H1 (cell line): Measurements from ENCODE around the gene DOK3. TPM values are rescaled to one million over a fixed set of nuclear protein-coding genes. Genes with fewer than 3 reads are reported as not detected.
A peak's percentile ranks its signal among the peaks of the same experiment; 100 is the strongest.

Experiments used
- CTCF ChIA-PET: fragments of 300-600 bp; sonication (Branson Sonifier 250); formaldehyde crosslinking; loops from one replicate; lab custom pipeline; 2021; ENCODE audit not compliant: partially characterized antibody; lab: Charles Lee
- POLR2A ChIA-PET: fragments of 300-600 bp; sonication (Branson Sonifier 250); formaldehyde crosslinking; loops from one replicate; lab custom pipeline; 2021; ENCODE audit warnings: inconsistent platforms; ENCODE audit not compliant: partially characterized antibody; lab: Charles Lee
- DNase-seq, 2 experiments: peaks; one replicate each; pipeline versions ENCODE4 v3.0.0 to v3.0.0-alpha.2; 2010 to 2022; ENCODE audit warnings: low spot score in 2 of 2, low read depth in 1 of 2, mixed read lengths in 1 of 2
- FAIRE-seq: peaks from 2 replicates; lab custom pipeline; 2011; peaks lifted over from hg19 to GRCh38; lab: Jason Lieb, UNC
- H2AFZ ChIP-seq: 2 replicates; pipeline ENCODE4 v1.8.1; 2012; ENCODE audit warnings: low read length, inconsistent platforms
- H2AK5ac ChIP-seq: 2 replicates; pipeline ENCODE4 v1.6.1; 2013; ENCODE audit warnings: low read depth, low read length
- H2BK120ac ChIP-seq: replicated peaks from 2 replicates; pipeline ENCODE3; 2013; ENCODE audit warnings: low read depth, low read length, inconsistent platforms
- H2BK12ac ChIP-seq: 2 replicates; pipeline ENCODE4 v1.6.1; 2013; ENCODE audit warnings: low read depth, low read length
- H2BK15ac ChIP-seq: 2 replicates; pipeline ENCODE4 v1.6.1; 2013; ENCODE audit warnings: low read length
- H2BK20ac ChIP-seq: 2 replicates; pipeline ENCODE4 v1.6.1; 2013; ENCODE audit warnings: low read length
- H2BK5ac ChIP-seq: 2 replicates; pipeline ENCODE4 v1.6.1; 2013; ENCODE audit warnings: low read depth, low read length
- H3K14ac ChIP-seq: 2 replicates; pipeline ENCODE4 v1.6.1; 2013; ENCODE audit warnings: inconsistent platforms; ENCODE audit not compliant: insufficient read length
- H3K18ac ChIP-seq: 2 replicates; pipeline ENCODE4 v1.6.1; 2013; ENCODE audit warnings: low read length; ENCODE audit errors: extremely low read depth
- H3K23ac ChIP-seq: 2 replicates; pipeline ENCODE4 v1.6.1; 2013; ENCODE audit warnings: inconsistent platforms; ENCODE audit not compliant: insufficient read length
- H3K23me2 ChIP-seq: 2 replicates; pipeline ENCODE4 v1.6.1; 2013; ENCODE audit warnings: low read depth, low read length
- H3K27ac ChIP-seq: 2 replicates; pipeline ENCODE4 v1.6.1; 2011; ENCODE audit warnings: low read depth, low read length, inconsistent platforms
- H3K27me3 ChIP-seq, 4 experiments: replicated peaks in 1 of 4; 1 replicate in 1 of 4; 2 replicates in 3 of 4; pipeline versions ENCODE4 v1.6.1 to v1.8.1; 2011 to 2013; ENCODE audit warnings: low read length in 3 of 4, mild to moderate bottlenecking in 3 of 4, inconsistent platforms in 2 of 4, mixed read lengths in 2 of 4, moderate library complexity in 1 of 4; ENCODE audit not compliant: control insufficient read depth in 3 of 4, insufficient read depth in 3 of 4; ENCODE audit errors: extremely low read depth in 1 of 4
- H3K36me3 ChIP-seq, 4 experiments: 2 replicates each; pipeline versions ENCODE4 v1.6.1 to v1.8.1; 2011 to 2013; ENCODE audit warnings: mild to moderate bottlenecking in 4 of 4, low read length in 3 of 4, moderate library complexity in 2 of 4, control low read depth in 1 of 4, inconsistent platforms in 1 of 4; ENCODE audit not compliant: insufficient read depth in 4 of 4, control insufficient read depth in 2 of 4
- H3K4ac ChIP-seq: replicated peaks from 2 replicates; pipeline ENCODE3; 2013; ENCODE audit warnings: low read length, low read depth, mixed read lengths, inconsistent platforms; ENCODE audit not compliant: insufficient read length
- H3K4me1 ChIP-seq, 4 experiments: replicated peaks in 1 of 4; 1 replicate in 1 of 4; 2 replicates in 3 of 4; pipeline versions ENCODE4 v1.6.1 to v1.8.1; 2011 to 2013; ENCODE audit warnings: low read length in 3 of 4, inconsistent platforms in 2 of 4, mixed read lengths in 1 of 4; ENCODE audit not compliant: insufficient read depth in 4 of 4, control insufficient read depth in 3 of 4
- H3K4me2 ChIP-seq, 2 experiments: 2 replicates each; pipeline versions ENCODE4 v1.6.1 to v1.8.1; 2011 to 2013; ENCODE audit warnings: low read depth in 2 of 2, low read length in 2 of 2, control low read depth in 1 of 2, inconsistent platforms in 1 of 2, mild to moderate bottlenecking in 1 of 2; ENCODE audit not compliant: insufficient read depth in 1 of 2
- H3K4me3 ChIP-seq, 4 experiments: fragments of 200-600, 300-600 bp in 1 of 4; sonication (generic), shearing (Covaris generic), sonication (Bioruptor Twin) in 1 of 4; 2 replicates each; pipeline versions ENCODE4 v1.5.1 to v1.8.1; 2011 to 2016; ENCODE audit warnings: low read length in 4 of 4, low read depth in 3 of 4, control low read depth in 2 of 4, inconsistent platforms in 2 of 4, mild to moderate bottlenecking in 2 of 4, mixed read lengths in 1 of 4, moderate library complexity in 1 of 4; ENCODE audit not compliant: insufficient read depth in 2 of 4; ENCODE audit errors: extremely low read depth in 1 of 4
- H3K56ac ChIP-seq: replicated peaks from 2 replicates; pipeline ENCODE3; 2013; ENCODE audit warnings: low read depth, mild to moderate bottlenecking, mixed read lengths, low read length, inconsistent platforms; ENCODE audit not compliant: insufficient read length
- H3K79me1 ChIP-seq: 2 replicates; pipeline ENCODE4 v1.6.1; 2013; ENCODE audit warnings: low read depth, low read length, control low read depth
- H3K79me2 ChIP-seq, 2 experiments: 2 replicates each; pipeline versions ENCODE4 v1.6.1 to v1.8.1; 2012 to 2013; ENCODE audit warnings: low read length in 2 of 2, mild to moderate bottlenecking in 2 of 2, inconsistent platforms in 1 of 2; ENCODE audit not compliant: insufficient read depth in 2 of 2, control insufficient read depth in 1 of 2
- H3K9ac ChIP-seq, 4 experiments: replicated peaks in 1 of 4; 1 replicate in 1 of 4; 2 replicates in 3 of 4; pipeline versions ENCODE4 v1.6.1 to v1.8.1; 2011 to 2013; ENCODE audit warnings: low read depth in 3 of 4, low read length in 3 of 4, control low read depth in 2 of 4, mild to moderate bottlenecking in 2 of 4, moderate library complexity in 2 of 4, inconsistent platforms in 1 of 4; ENCODE audit errors: extremely low read depth in 1 of 4
- H3K9me3 ChIP-seq, 2 experiments: 2 replicates each; pipeline versions ENCODE4 v1.6.1 to v1.8.1; 2012 to 2013; ENCODE audit warnings: mild to moderate bottlenecking in 2 of 2, moderate library complexity in 2 of 2, control low read depth in 1 of 2, inconsistent platforms in 1 of 2, low read depth in 1 of 2, low read length in 1 of 2, mixed read lengths in 1 of 2; ENCODE audit not compliant: insufficient read depth in 2 of 2
- H4K20me1 ChIP-seq, 2 experiments: replicated peaks in 1 of 2; 2 replicates each; pipeline versions ENCODE3 to v1.8.1; 2011 to 2013; ENCODE audit warnings: inconsistent platforms in 2 of 2, low read length in 2 of 2, mild to moderate bottlenecking in 1 of 2; ENCODE audit not compliant: insufficient read depth in 2 of 2, control insufficient read depth in 1 of 2
- H4K5ac ChIP-seq: 2 replicates; pipeline ENCODE4 v1.6.1; 2013; ENCODE audit warnings: low read length, low read depth, mixed read lengths, inconsistent platforms; ENCODE audit not compliant: insufficient read length
- H4K8ac ChIP-seq: 2 replicates; pipeline ENCODE4 v1.8.0; 2013; ENCODE audit warnings: mild to moderate bottlenecking, moderate library complexity, low read length, inconsistent platforms; ENCODE audit not compliant: insufficient read depth; ENCODE audit errors: extremely low read depth
- H4K91ac ChIP-seq: replicated peaks from 2 replicates; pipeline ENCODE3; 2013; ENCODE audit warnings: low read length, mixed read lengths, inconsistent platforms; ENCODE audit not compliant: insufficient read length
- BACH1 ChIP-seq: IDR thresholded peaks from 2 replicates; pipeline ENCODE4 v1.6.1; 2012; ENCODE audit warnings: low read length, improper control_type of control experiment
- CHD1 ChIP-seq: IDR thresholded peaks from 2 replicates; pipeline ENCODE4 v1.6.1; 2012; ENCODE audit warnings: low read depth, low read length, improper control_type of control experiment
- CTCF ChIP-seq, 3 experiments: IDR thresholded peaks; 1 replicate in 2 of 3; 2 replicates in 1 of 3; pipeline versions ENCODE4 v1.5.1 to v1.6.1; 2011; ENCODE audit warnings: low read length in 3 of 3, mild to moderate bottlenecking in 3 of 3, inconsistent platforms in 2 of 3, low read depth in 1 of 3, moderate library complexity in 1 of 3; ENCODE audit not compliant: insufficient read depth in 1 of 3; ENCODE audit errors: control extremely low read depth in 1 of 3
- HDAC2 ChIP-seq, 2 experiments: fragments of 300-600 bp in 1 of 2; sonication (generic) in 1 of 2; IDR thresholded peaks; 2 replicates each; pipeline ENCODE4 v1.6.1; 2011 to 2012; ENCODE audit warnings: low read depth in 2 of 2, low read length in 2 of 2, mild to moderate bottlenecking in 2 of 2, moderate library complexity in 2 of 2, borderline replicate concordance in 1 of 2, inconsistent platforms in 1 of 2
- NRF1 ChIP-seq: IDR thresholded peaks from 2 replicates; pipeline ENCODE4 v1.6.1; 2011; ENCODE audit warnings: mild to moderate bottlenecking, low read depth, low read length, improper control_type of control experiment
- SIN3A ChIP-seq, 2 experiments: IDR thresholded peaks in 1 of 2; conservative IDR thresholded peaks in 1 of 2; 2 replicates each; pipeline ENCODE4 v1.6.1; 2011 to 2012; ENCODE audit warnings: low read length in 2 of 2, improper control_type of control experiment in 1 of 2, low read depth in 1 of 2, mild to moderate bottlenecking in 1 of 2
- SRF ChIP-seq: IDR thresholded peaks from 2 replicates; pipeline ENCODE4 v1.6.1; 2011; ENCODE audit warnings: mild to moderate bottlenecking, low read depth, low read length, moderate library complexity
- WGBS, 2 experiments: shearing (Covaris generic) in 1 of 2; methylation state at CpG; one replicate each; pipeline versions ENCODE4 v1.1.6 to v1.1.7; 2013 to 2015; ENCODE audit warnings: low lambda C conversion rate in 2 of 2, mixed read lengths in 2 of 2, inconsistent platforms in 1 of 2, low coverage in 1 of 2, missing lambda C conversion rate in 1 of 2; ENCODE audit not compliant: insufficient replicate concordance in 2 of 2, insufficient coverage in 1 of 2, insufficient read length in 1 of 2; ENCODE audit errors: extremely low coverage in 1 of 2, missing lambda C conversion rate in 1 of 2; 5-methylcytosine and 5-hydroxymethylcytosine counted together
- polyA plus RNA-seq, 7 experiments: library from polyadenylated mRNA; depleted of rRNA in 3 of 7; stranded (reverse) in 5 of 7; unstranded in 2 of 7; fragments of >200 nt in 5 of 7; fragments of 200-250 nt in 2 of 7; gene quantifications; 1 replicate in 5 of 7; 2 replicates in 1 of 7; 4 replicates in 1 of 7; pipeline versions ENCODE4 v1.2.1 to v1.2.3, GENCODE V29; 2011 to 2013; ENCODE audit warnings: missing spikeins in 2 of 7, mixed read lengths in 2 of 7
- total RNA-seq: library from RNA; stranded (reverse); fragmentation: NEBNext Ultra II Directional; extraction: Animal tissue kit (Norgen Biotek cat#: 25700); gene quantifications from 2 replicates; pipeline ENCODE4 v1.2.1, GENCODE V29; 2021

DOK3 gene
- total and polyA plus RNA-seq, 2 of the 8 experiments (the other 6 are each of a cell fraction or from before 2014, with no cell fraction given), result 4.2 to 6.4 TPM

- Histone ChIP-seq H3K79me1 (no peaks in the 10 kb centered on the region), H4K20me1 (peaks cover 0 to 4% of the 10 kb centered on the region in 2 experiments), H3K4ac (no peak overlapping the region), H3K4me2 (no peak overlapping the region), H3K27me3 (peaks cover 0 to 3% (median 0%) of the 10 kb centered on the region in 4 experiments; a peak in 3 of 7 replicates), H4K91ac (no peak overlapping the region), H3K18ac (no peak overlapping the region), H3K79me2 (no peaks in the 10 kb centered on the region), H3K14ac (no peak overlapping the region), H2BK20ac (no peak overlapping the region), H3K27ac (no peak overlapping the region), H4K5ac (no peak overlapping the region), H3K9ac (no peak overlapping the region), H3K56ac (no peak overlapping the region), H2BK15ac (no peak overlapping the region), H3K36me3 (peaks cover 0 to 10% (median 0%) of the 10 kb centered on the region in 4 experiments; a peak in 1 of 8 replicates), H3K4me1 (peaks cover 0 to 11% (median 8%) of the 10 kb centered on the region in 4 experiments; a peak in 5 of 7 replicates), H2AK5ac (no peak overlapping the region), H2BK120ac (no peak overlapping the region), H2BK5ac (no peak overlapping the region), H3K23ac (no peak overlapping the region), H2BK12ac (no peak overlapping the region), H3K4me3 (no peak overlapping the region), H4K8ac (peak overlapping the region; percentile 17; the same call in 1 of the 2 replicates), H3K23me2 (no peaks in the 10 kb centered on the region), H3K9me3 (no peaks in the 10 kb centered on the region), H2AFZ (no peak overlapping the region)
- POLR2A ChIA-PET, result interaction anchor here (1.2 to 65.5 kb wide), 5 partner anchors 11 to 35 kb away, joined by 4 to 3349 read pairs (median 7); partner anchors contain the start of genes DBN1, DDX41, PDLIM7 and PRR7
- CTCF ChIA-PET, result interaction anchor here (0.9 to 20.8 kb wide), 8 partner anchors 14 to 137 kb away, joined by 3 to 306 read pairs (median 9); partner anchors contain the start of gene DBN1
- WGBS, 2 experiments, result 94% methylated on average over 42 of the region's 47 CpGs; no CpG with 5 or more reads in 1 of the 2 experiments
- FAIRE-seq (no peak), DNase-seq (no peak)
- TF ChIP-seq BACH1, result no peak
- TF ChIP-seq SRF, result no peak
- no peak for TF ChIP-seq CHD1
- no peak for TF ChIP-seq NRF1
- no peak for TF ChIP-seq SIN3A (conservative IDR thresholded peaks at IDR 0.05 in 1 of 2, IDR thresholded peaks at IDR 0.05 in 1 of 2; ENCODE audit: low read depth in 1 of 2, low read length in 2 of 2)
- no peak for TF ChIP-seq HDAC2 (IDR thresholded peaks at IDR 0.05; ENCODE audit: borderline replicate concordance in 1 of 2, low read depth in 2 of 2, low read length in 2 of 2)
- no peak for TF ChIP-seq CTCF (IDR thresholded peaks at IDR 0.05; ENCODE audit: control extremely low read depth in 1 of 3, insufficient read depth in 1 of 3, low read depth in 1 of 3, low read length in 3 of 3)
Observed at GRCh38 chr5:177504086-177505056, 5.3 kb downstream of the DOK3 start.
